PFSK-1 (cell line): ENCODE data around the gene CD247.

Source experiments
- FOXP2 ChIP-seq: optimal IDR thresholded peaks from 2 replicates; pipeline ENCODE3; 2011; ENCODE audit warnings: borderline replicate concordance, control low read depth, inconsistent platforms; ENCODE audit not compliant: insufficient read depth; ENCODE audit errors: extremely low read length, extremely low read depth
- POLR2AphosphoS5 ChIP-seq: IDR thresholded peaks from 2 replicates; pipeline ENCODE4 v1.6.1; 2012; ENCODE audit warnings: low read depth, mild to moderate bottlenecking, control low read depth, low read length, moderate library complexity
- SIN3A ChIP-seq: IDR thresholded peaks from 2 replicates; pipeline ENCODE4 v1.6.1; 2012; ENCODE audit warnings: mild to moderate bottlenecking, low read length, moderate library complexity, borderline replicate concordance; ENCODE audit not compliant: insufficient read depth
- TAF1 ChIP-seq: IDR thresholded peaks from 2 replicates; pipeline ENCODE4 v1.6.1; 2012; ENCODE audit warnings: low read length, control low read depth, borderline replicate concordance; ENCODE audit not compliant: insufficient read depth
- TF ChIP-seq, protein P1 (sequence below), 2 experiments: IDR thresholded peaks; 2 replicates each; pipeline versions ENCODE4 v1.6.1 to v1.8.0; 2011 to 2012; ENCODE audit warnings: low read depth in 2 of 2, low read length in 2 of 2, control low read depth in 1 of 2, inconsistent platforms in 1 of 2, mild to moderate bottlenecking in 1 of 2, moderate library complexity in 1 of 2; ENCODE audit not compliant: insufficient read depth in 1 of 2

Gene CD247

DNA sequence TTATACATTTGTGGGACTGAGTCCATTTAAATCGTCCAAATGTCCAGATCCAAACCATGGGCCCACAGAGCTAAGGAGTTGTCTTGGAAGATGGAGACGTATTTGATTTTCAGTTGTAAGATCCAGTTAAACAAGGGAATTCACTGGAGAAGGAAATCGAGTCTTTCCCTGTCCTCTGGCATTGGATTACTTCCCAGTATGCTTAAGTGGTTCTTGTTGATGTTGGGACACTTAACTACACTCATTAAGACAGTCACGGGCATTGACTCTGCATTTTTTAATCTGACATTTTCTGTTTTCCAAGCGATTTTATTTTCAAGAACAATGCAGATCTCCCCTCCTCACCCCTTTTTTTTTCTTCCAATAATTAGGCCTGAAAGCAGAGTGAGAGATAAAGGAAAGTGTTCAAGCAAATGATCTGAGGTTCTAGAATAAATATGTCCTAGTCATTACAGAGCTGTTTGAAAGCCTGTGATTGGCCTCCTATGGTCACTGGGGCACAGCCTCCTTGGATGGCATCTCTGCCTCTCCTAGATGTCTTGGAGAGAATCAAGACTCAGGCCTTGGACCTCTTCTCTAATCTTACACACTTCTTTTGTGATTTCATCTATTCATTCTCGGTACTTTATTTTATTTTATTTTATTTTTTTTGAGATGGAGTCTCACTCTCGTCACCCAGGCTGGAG, 48.9 kb downstream of the CD247 start:
- TF ChIP-seq FOXP2 (no peak), SIN3A (no peak), TAF1 (no peak), POLR2AphosphoS5 (no peak)
- TF ChIP-seq, protein P1, sequence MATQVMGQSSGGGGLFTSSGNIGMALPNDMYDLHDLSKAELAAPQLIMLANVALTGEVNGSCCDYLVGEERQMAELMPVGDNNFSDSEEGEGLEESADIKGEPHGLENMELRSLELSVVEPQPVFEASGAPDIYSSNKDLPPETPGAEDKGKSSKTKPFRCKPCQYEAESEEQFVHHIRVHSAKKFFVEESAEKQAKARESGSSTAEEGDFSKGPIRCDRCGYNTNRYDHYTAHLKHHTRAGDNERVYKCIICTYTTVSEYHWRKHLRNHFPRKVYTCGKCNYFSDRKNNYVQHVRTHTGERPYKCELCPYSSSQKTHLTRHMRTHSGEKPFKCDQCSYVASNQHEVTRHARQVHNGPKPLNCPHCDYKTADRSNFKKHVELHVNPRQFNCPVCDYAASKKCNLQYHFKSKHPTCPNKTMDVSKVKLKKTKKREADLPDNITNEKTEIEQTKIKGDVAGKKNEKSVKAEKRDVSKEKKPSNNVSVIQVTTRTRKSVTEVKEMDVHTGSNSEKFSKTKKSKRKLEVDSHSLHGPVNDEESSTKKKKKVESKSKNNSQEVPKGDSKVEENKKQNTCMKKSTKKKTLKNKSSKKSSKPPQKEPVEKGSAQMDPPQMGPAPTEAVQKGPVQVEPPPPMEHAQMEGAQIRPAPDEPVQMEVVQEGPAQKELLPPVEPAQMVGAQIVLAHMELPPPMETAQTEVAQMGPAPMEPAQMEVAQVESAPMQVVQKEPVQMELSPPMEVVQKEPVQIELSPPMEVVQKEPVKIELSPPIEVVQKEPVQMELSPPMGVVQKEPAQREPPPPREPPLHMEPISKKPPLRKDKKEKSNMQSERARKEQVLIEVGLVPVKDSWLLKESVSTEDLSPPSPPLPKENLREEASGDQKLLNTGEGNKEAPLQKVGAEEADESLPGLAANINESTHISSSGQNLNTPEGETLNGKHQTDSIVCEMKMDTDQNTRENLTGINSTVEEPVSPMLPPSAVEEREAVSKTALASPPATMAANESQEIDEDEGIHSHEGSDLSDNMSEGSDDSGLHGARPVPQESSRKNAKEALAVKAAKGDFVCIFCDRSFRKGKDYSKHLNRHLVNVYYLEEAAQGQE (IDR thresholded peaks at IDR 0.05; ENCODE audit: insufficient read depth in 1 of 2, low read depth in 2 of 2, low read length in 2 of 2) = no peak

DNA sequence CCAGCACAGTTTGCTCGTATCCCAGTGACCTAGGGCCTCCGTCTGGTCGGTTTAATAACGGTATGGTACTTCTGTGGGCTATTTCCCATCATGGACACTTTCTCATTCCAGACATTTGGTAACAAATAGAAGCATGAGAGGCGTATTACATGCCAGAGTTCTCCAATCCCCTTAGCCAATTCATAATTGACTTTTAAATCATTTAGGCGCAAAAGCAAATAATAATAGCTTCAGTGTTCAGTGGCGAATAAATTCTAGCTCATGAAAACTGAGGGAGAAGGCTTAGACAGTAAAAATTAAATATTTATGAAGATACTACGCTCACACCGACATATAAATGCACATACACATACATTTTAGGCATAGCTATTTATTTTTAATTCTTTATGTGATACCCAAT, 50.6 kb downstream of the CD247 start:
- TF ChIP-seq FOXP2 (no peak), TAF1 (no peak), SIN3A (no peak), POLR2AphosphoS5 (no peak)
- TF ChIP-seq, protein P1 (IDR thresholded peaks at IDR 0.05; ENCODE audit: insufficient read depth in 1 of 2, low read depth in 2 of 2, low read length in 2 of 2) = no peak

DNA sequence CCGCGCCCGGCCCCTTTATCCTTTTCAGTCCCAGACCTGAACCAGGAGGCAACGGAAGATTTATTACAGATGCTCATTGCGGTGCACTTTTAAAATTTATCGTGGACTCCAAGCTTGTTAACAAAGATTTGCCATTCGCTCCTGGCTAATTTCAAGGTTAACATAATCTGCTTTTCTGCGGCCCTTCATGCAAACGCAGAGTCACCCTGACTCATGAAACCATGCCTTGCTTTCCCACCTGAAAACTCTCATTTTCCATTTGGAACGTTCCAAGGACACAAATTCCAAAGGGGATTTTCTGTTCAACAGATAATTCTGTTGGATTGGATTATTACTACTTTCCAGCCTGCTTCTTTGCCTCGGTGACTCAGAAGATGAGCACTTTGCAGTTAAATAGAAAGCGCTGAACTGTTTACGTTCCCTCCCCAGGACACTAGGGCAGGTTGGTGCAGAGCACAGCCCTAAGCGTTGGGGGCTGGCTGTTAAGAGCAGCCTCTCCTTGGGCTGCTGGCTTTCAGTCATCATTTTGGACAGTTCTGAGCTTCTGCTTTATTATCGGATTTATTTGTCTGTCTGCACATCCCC, 51.1 kb downstream of the CD247 start:
- TF ChIP-seq POLR2AphosphoS5 (no peak), TAF1 (no peak)

DNA sequence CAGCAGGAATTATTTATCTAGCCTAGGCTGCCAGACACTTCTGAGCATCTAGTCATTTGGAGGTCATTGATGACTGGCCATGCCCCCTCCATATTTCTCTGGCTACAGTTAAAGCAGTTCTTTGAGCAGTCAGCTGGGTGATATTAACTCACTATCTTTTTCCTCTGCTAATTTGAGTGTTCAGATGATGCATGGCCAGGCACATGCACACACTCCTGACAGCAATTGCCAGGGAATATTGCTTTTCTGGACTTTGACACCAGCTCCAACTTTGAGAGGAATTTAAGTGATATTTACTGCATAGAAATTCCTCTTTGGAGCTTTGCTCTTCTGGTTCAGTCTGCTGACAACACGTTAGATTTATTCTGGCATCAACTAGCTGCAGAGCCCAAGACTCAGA, 52.6 kb downstream of the CD247 start:
- TF ChIP-seq TAF1 = no peak
- TF ChIP-seq FOXP2 = no peak
- TF ChIP-seq, protein P1 (IDR thresholded peaks at IDR 0.05; ENCODE audit: insufficient read depth in 1 of 2, low read depth in 2 of 2, low read length in 2 of 2) = no peak
- TF ChIP-seq POLR2AphosphoS5 = no peak
- no peak for TF ChIP-seq SIN3A

DNA sequence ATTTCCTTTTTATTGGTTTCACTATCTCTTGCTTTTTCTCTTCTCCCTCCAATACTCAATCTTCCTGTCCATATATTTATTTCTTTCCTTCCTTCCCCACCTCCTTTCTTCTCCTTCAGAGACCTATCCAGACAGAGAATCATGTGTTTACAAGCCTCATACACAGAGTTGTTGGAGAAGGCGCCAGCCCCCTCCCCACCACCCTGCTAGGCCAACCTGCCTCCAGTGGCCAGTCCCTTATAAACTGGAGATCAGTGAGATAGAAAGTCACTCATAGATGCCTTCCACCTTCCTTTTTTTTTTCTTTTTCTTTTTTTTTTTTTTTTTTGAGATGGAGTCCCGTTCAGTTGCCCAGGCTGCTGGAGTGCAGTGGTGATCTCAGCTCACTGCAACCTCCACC, 53.3 kb downstream of the CD247 start:
- TF ChIP-seq POLR2AphosphoS5 (no peak), TAF1 (no peak), SIN3A (no peak), FOXP2 (no peak)
- TF ChIP-seq, protein P1 (IDR thresholded peaks at IDR 0.05; ENCODE audit: insufficient read depth in 1 of 2, low read depth in 2 of 2, low read length in 2 of 2) = no peak
